H1 (cell line): ENCODE measurements around the gene COX7A2. TPM values are rescaled to one million over a fixed set of nuclear protein-coding genes. Genes with fewer than 3 reads are reported as not detected.

Source experiments
- CTCF ChIA-PET: fragments of 300-600 bp; sonication (Branson Sonifier 250); formaldehyde crosslinking; loops from one replicate; lab custom pipeline; 2021; ENCODE audit not compliant: partially characterized antibody; lab: Charles Lee
- POLR2A ChIA-PET: fragments of 300-600 bp; sonication (Branson Sonifier 250); formaldehyde crosslinking; loops from one replicate; lab custom pipeline; 2021; ENCODE audit warnings: inconsistent platforms; ENCODE audit not compliant: partially characterized antibody; lab: Charles Lee
- DNase-seq, 2 experiments: peaks; one replicate each; pipeline versions ENCODE4 v3.0.0 to v3.0.0-alpha.2; 2010 to 2022; ENCODE audit warnings: low spot score in 2 of 2, low read depth in 1 of 2, mixed read lengths in 1 of 2
- FAIRE-seq: peaks from 2 replicates; lab custom pipeline; 2011; peaks lifted over from hg19 to GRCh38; lab: Jason Lieb, UNC
- H2AFZ ChIP-seq: 2 replicates; pipeline ENCODE4 v1.8.1; 2012; ENCODE audit warnings: low read length, inconsistent platforms
- H2AK5ac ChIP-seq: 2 replicates; pipeline ENCODE4 v1.6.1; 2013; ENCODE audit warnings: low read depth, low read length
- H2BK120ac ChIP-seq: replicated peaks from 2 replicates; pipeline ENCODE3; 2013; ENCODE audit warnings: low read depth, low read length, inconsistent platforms
- H2BK12ac ChIP-seq: 2 replicates; pipeline ENCODE4 v1.6.1; 2013; ENCODE audit warnings: low read depth, low read length
- H2BK15ac ChIP-seq: 2 replicates; pipeline ENCODE4 v1.6.1; 2013; ENCODE audit warnings: low read length
- H2BK20ac ChIP-seq: 2 replicates; pipeline ENCODE4 v1.6.1; 2013; ENCODE audit warnings: low read length
- H2BK5ac ChIP-seq: 2 replicates; pipeline ENCODE4 v1.6.1; 2013; ENCODE audit warnings: low read depth, low read length
- H3K14ac ChIP-seq: 2 replicates; pipeline ENCODE4 v1.6.1; 2013; ENCODE audit warnings: inconsistent platforms; ENCODE audit not compliant: insufficient read length
- H3K18ac ChIP-seq: 2 replicates; pipeline ENCODE4 v1.6.1; 2013; ENCODE audit warnings: low read length; ENCODE audit errors: extremely low read depth
- H3K23ac ChIP-seq: 2 replicates; pipeline ENCODE4 v1.6.1; 2013; ENCODE audit warnings: inconsistent platforms; ENCODE audit not compliant: insufficient read length
- H3K23me2 ChIP-seq: 2 replicates; pipeline ENCODE4 v1.6.1; 2013; ENCODE audit warnings: low read depth, low read length
- H3K27ac ChIP-seq: 2 replicates; pipeline ENCODE4 v1.6.1; 2011; ENCODE audit warnings: low read depth, low read length, inconsistent platforms
- H3K27me3 ChIP-seq, 4 experiments: replicated peaks in 1 of 4; 1 replicate in 1 of 4; 2 replicates in 3 of 4; pipeline versions ENCODE4 v1.6.1 to v1.8.1; 2011 to 2013; ENCODE audit warnings: low read length in 3 of 4, mild to moderate bottlenecking in 3 of 4, inconsistent platforms in 2 of 4, mixed read lengths in 2 of 4, moderate library complexity in 1 of 4; ENCODE audit not compliant: control insufficient read depth in 3 of 4, insufficient read depth in 3 of 4; ENCODE audit errors: extremely low read depth in 1 of 4
- H3K36me3 ChIP-seq, 4 experiments: 2 replicates each; pipeline versions ENCODE4 v1.6.1 to v1.8.1; 2011 to 2013; ENCODE audit warnings: mild to moderate bottlenecking in 4 of 4, low read length in 3 of 4, moderate library complexity in 2 of 4, control low read depth in 1 of 4, inconsistent platforms in 1 of 4; ENCODE audit not compliant: insufficient read depth in 4 of 4, control insufficient read depth in 2 of 4
- H3K4ac ChIP-seq: replicated peaks from 2 replicates; pipeline ENCODE3; 2013; ENCODE audit warnings: low read length, low read depth, mixed read lengths, inconsistent platforms; ENCODE audit not compliant: insufficient read length
- H3K4me1 ChIP-seq, 4 experiments: replicated peaks in 1 of 4; 1 replicate in 1 of 4; 2 replicates in 3 of 4; pipeline versions ENCODE4 v1.6.1 to v1.8.1; 2011 to 2013; ENCODE audit warnings: low read length in 3 of 4, inconsistent platforms in 2 of 4, mixed read lengths in 1 of 4; ENCODE audit not compliant: insufficient read depth in 4 of 4, control insufficient read depth in 3 of 4
- H3K4me2 ChIP-seq, 2 experiments: 2 replicates each; pipeline versions ENCODE4 v1.6.1 to v1.8.1; 2011 to 2013; ENCODE audit warnings: low read depth in 2 of 2, low read length in 2 of 2, control low read depth in 1 of 2, inconsistent platforms in 1 of 2, mild to moderate bottlenecking in 1 of 2; ENCODE audit not compliant: insufficient read depth in 1 of 2
- H3K4me3 ChIP-seq, 4 experiments: fragments of 200-600, 300-600 bp in 1 of 4; sonication (generic), shearing (Covaris generic), sonication (Bioruptor Twin) in 1 of 4; 2 replicates each; pipeline versions ENCODE4 v1.5.1 to v1.8.1; 2011 to 2016; ENCODE audit warnings: low read length in 4 of 4, low read depth in 3 of 4, control low read depth in 2 of 4, inconsistent platforms in 2 of 4, mild to moderate bottlenecking in 2 of 4, mixed read lengths in 1 of 4, moderate library complexity in 1 of 4; ENCODE audit not compliant: insufficient read depth in 2 of 4; ENCODE audit errors: extremely low read depth in 1 of 4
- H3K56ac ChIP-seq: replicated peaks from 2 replicates; pipeline ENCODE3; 2013; ENCODE audit warnings: low read depth, mild to moderate bottlenecking, mixed read lengths, low read length, inconsistent platforms; ENCODE audit not compliant: insufficient read length
- H3K79me1 ChIP-seq: 2 replicates; pipeline ENCODE4 v1.6.1; 2013; ENCODE audit warnings: low read depth, low read length, control low read depth
- H3K79me2 ChIP-seq, 2 experiments: 2 replicates each; pipeline versions ENCODE4 v1.6.1 to v1.8.1; 2012 to 2013; ENCODE audit warnings: low read length in 2 of 2, mild to moderate bottlenecking in 2 of 2, inconsistent platforms in 1 of 2; ENCODE audit not compliant: insufficient read depth in 2 of 2, control insufficient read depth in 1 of 2
- H3K9ac ChIP-seq, 4 experiments: replicated peaks in 1 of 4; 1 replicate in 1 of 4; 2 replicates in 3 of 4; pipeline versions ENCODE4 v1.6.1 to v1.8.1; 2011 to 2013; ENCODE audit warnings: low read depth in 3 of 4, low read length in 3 of 4, control low read depth in 2 of 4, mild to moderate bottlenecking in 2 of 4, moderate library complexity in 2 of 4, inconsistent platforms in 1 of 4; ENCODE audit errors: extremely low read depth in 1 of 4
- H3K9me3 ChIP-seq, 2 experiments: 2 replicates each; pipeline versions ENCODE4 v1.6.1 to v1.8.1; 2012 to 2013; ENCODE audit warnings: mild to moderate bottlenecking in 2 of 2, moderate library complexity in 2 of 2, control low read depth in 1 of 2, inconsistent platforms in 1 of 2, low read depth in 1 of 2, low read length in 1 of 2, mixed read lengths in 1 of 2; ENCODE audit not compliant: insufficient read depth in 2 of 2
- H4K20me1 ChIP-seq, 2 experiments: replicated peaks in 1 of 2; 2 replicates each; pipeline versions ENCODE3 to v1.8.1; 2011 to 2013; ENCODE audit warnings: inconsistent platforms in 2 of 2, low read length in 2 of 2, mild to moderate bottlenecking in 1 of 2; ENCODE audit not compliant: insufficient read depth in 2 of 2, control insufficient read depth in 1 of 2
- H4K5ac ChIP-seq: 2 replicates; pipeline ENCODE4 v1.6.1; 2013; ENCODE audit warnings: low read length, low read depth, mixed read lengths, inconsistent platforms; ENCODE audit not compliant: insufficient read length
- H4K8ac ChIP-seq: 2 replicates; pipeline ENCODE4 v1.8.0; 2013; ENCODE audit warnings: mild to moderate bottlenecking, moderate library complexity, low read length, inconsistent platforms; ENCODE audit not compliant: insufficient read depth; ENCODE audit errors: extremely low read depth
- H4K91ac ChIP-seq: replicated peaks from 2 replicates; pipeline ENCODE3; 2013; ENCODE audit warnings: low read length, mixed read lengths, inconsistent platforms; ENCODE audit not compliant: insufficient read length
- ATF2 ChIP-seq: IDR thresholded peaks from 2 replicates; pipeline ENCODE4 v1.6.1; 2012; ENCODE audit warnings: low read length, inconsistent platforms
- CEBPB ChIP-seq: IDR thresholded peaks from 2 replicates; pipeline ENCODE4 v1.6.1; 2012; ENCODE audit warnings: low read depth, low read length
- CTCF ChIP-seq, 3 experiments: IDR thresholded peaks; 1 replicate in 2 of 3; 2 replicates in 1 of 3; pipeline versions ENCODE4 v1.5.1 to v1.6.1; 2011; ENCODE audit warnings: low read length in 3 of 3, mild to moderate bottlenecking in 3 of 3, inconsistent platforms in 2 of 3, low read depth in 1 of 3, moderate library complexity in 1 of 3; ENCODE audit not compliant: insufficient read depth in 1 of 3; ENCODE audit errors: control extremely low read depth in 1 of 3
- KDM1A ChIP-seq: fragments of 200-600, 300-600 bp; sonication (generic); IDR thresholded peaks from 2 replicates; pipeline ENCODE4 v1.7.1; 2016; ENCODE audit warnings: mild to moderate bottlenecking, low read length, borderline replicate concordance
- KDM4A ChIP-seq: IDR thresholded peaks from one replicate; pipeline ENCODE4 v1.7.1; 2012; ENCODE audit warnings: low read depth, mild to moderate bottlenecking, moderate library complexity, low read length, inconsistent platforms; ENCODE audit not compliant: severe bottlenecking
- SP4 ChIP-seq: IDR thresholded peaks from 2 replicates; pipeline ENCODE4 v1.6.1; 2012; ENCODE audit warnings: low read length, inconsistent platforms
- SRF ChIP-seq: IDR thresholded peaks from 2 replicates; pipeline ENCODE4 v1.6.1; 2011; ENCODE audit warnings: mild to moderate bottlenecking, low read depth, low read length, moderate library complexity
- WGBS, 2 experiments: shearing (Covaris generic) in 1 of 2; methylation state at CpG; one replicate each; pipeline versions ENCODE4 v1.1.6 to v1.1.7; 2013 to 2015; ENCODE audit warnings: low lambda C conversion rate in 2 of 2, mixed read lengths in 2 of 2, inconsistent platforms in 1 of 2, low coverage in 1 of 2, missing lambda C conversion rate in 1 of 2; ENCODE audit not compliant: insufficient replicate concordance in 2 of 2, insufficient coverage in 1 of 2, insufficient read length in 1 of 2; ENCODE audit errors: extremely low coverage in 1 of 2, missing lambda C conversion rate in 1 of 2; 5-methylcytosine and 5-hydroxymethylcytosine counted together
- polyA plus RNA-seq, 7 experiments: library from polyadenylated mRNA; depleted of rRNA in 3 of 7; stranded (reverse) in 5 of 7; unstranded in 2 of 7; fragments of >200 nt in 5 of 7; fragments of 200-250 nt in 2 of 7; gene quantifications; 1 replicate in 5 of 7; 2 replicates in 1 of 7; 4 replicates in 1 of 7; pipeline versions ENCODE4 v1.2.1 to v1.2.3, GENCODE V29; 2011 to 2013; ENCODE audit warnings: missing spikeins in 2 of 7, mixed read lengths in 2 of 7
- total RNA-seq: library from RNA; stranded (reverse); fragmentation: NEBNext Ultra II Directional; extraction: Animal tissue kit (Norgen Biotek cat#: 25700); gene quantifications from 2 replicates; pipeline ENCODE4 v1.2.1, GENCODE V29; 2021

The COX7A2 gene
- total and polyA plus RNA-seq, 2 of the 8 experiments (the other 6 are each of a cell fraction or from before 2014, with no cell fraction given): 262 to 468 TPM

- ChIA-PET POLR2A (interaction anchor here (0.6 to 1.5 kb wide), 2 partner anchors 32 to 404 kb away, joined by 3 read pairs; partner anchors contain the start of gene COX7A2), CTCF (interaction anchor here (0.7 to 11.0 kb wide), 63 partner anchors 8 to 1677 kb away, joined by 3 to 104 read pairs (median 4); no protein-coding TSS in a partner anchor)
- Histone ChIP-seq H3K9ac (no peak overlapping the region), H3K79me2 (no peaks in the 10 kb centered on the region), H4K20me1 (no peaks in the 10 kb centered on the region), H3K9me3 (no peaks in the 10 kb centered on the region), H3K79me1 (no peaks in the 10 kb centered on the region), H3K4ac (no peak overlapping the region), H4K5ac (no peak overlapping the region), H2BK120ac (no peak overlapping the region), H2AK5ac (no peak overlapping the region), H4K8ac (no peak overlapping the region), H4K91ac (no peak overlapping the region), H3K27me3 (peaks cover 18 to 28% (median 27%) of the 10 kb centered on the region in 4 experiments), H3K18ac (no peak overlapping the region), H3K23ac (no peak overlapping the region), H2BK5ac (no peak overlapping the region), H3K23me2 (peaks cover 22% of the 10 kb centered on the region), H2BK15ac (no peak overlapping the region), H2BK20ac (no peak overlapping the region), H3K56ac (no peak overlapping the region), H3K4me2 (no peak overlapping the region), H3K4me3 (no peak overlapping the region), H2BK12ac (no peak overlapping the region), H3K36me3 (no peaks in the 10 kb centered on the region), H3K14ac (no peak overlapping the region), H2AFZ (no peak overlapping the region), H3K4me1 (peaks cover 9 to 20% (median 11%) of the 10 kb centered on the region in 4 experiments; a peak in 6 of 7 replicates), H3K27ac (no peak overlapping the region)
- FAIRE-seq (peak; percentile 45), DNase-seq (no peak)
- 47% methylated on average over 10 of the region's 10 CpGs; no CpG with 5 or more reads in 1 of the 2 experiments for WGBS, 2 experiments
- peak in 2 of 3 experiments; percentile 50 to 70; a peak in 2 of 4 replicates for TF ChIP-seq CTCF (IDR thresholded peaks at IDR 0.05; ENCODE audit: control extremely low read depth in 1 of 3, insufficient read depth in 1 of 3, low read depth in 1 of 3, low read length in 3 of 3)
- no peak for TF ChIP-seq SRF
- no peak for TF ChIP-seq KDM1A
- TF ChIP-seq CEBPB: no peak
- TF ChIP-seq ATF2: no peak
- no peak for TF ChIP-seq SP4
- no peak for TF ChIP-seq KDM4A
Observed at GRCh38 chr6:75210885-75211739, 32.5 kb downstream of the COX7A2 start.
